Sigmoid colon (tissue), 4 donors: ENCODE results near the gene ADSS1.
A peak's percentile ranks its signal among the peaks of the same experiment; 100 is the strongest.

Experiments
- CTCF ChIP-seq, 4 experiments: fragments of 450-650 bp in 3 of 4; fragments of 200-600 bp in 1 of 4; IDR thresholded peaks; one replicate each; pipeline ENCODE4 v1.5.1; 2016 to 2019; ENCODE audit warnings: antibody characterized with exemption in 4 of 4, mild to moderate bottlenecking in 3 of 4, moderate library complexity in 2 of 4
- EP300 ChIP-seq, 4 donors: sonication (generic); formaldehyde crosslinking; IDR thresholded peaks; one replicate each; pipeline ENCODE4 v1.6.1; 2017; ENCODE audit warnings: antibody characterized with exemption in 4 of 4
- POLR2A ChIP-seq, 2 donors: fragments of 450-650 bp; IDR thresholded peaks; one replicate each; pipeline ENCODE4 v1.6.1; 2016; ENCODE audit warnings: antibody characterized with exemption in 2 of 2, mild to moderate bottlenecking in 2 of 2, moderate library complexity in 2 of 2
- POLR2AphosphoS5 ChIP-seq, 4 donors: sonication (generic); formaldehyde crosslinking; IDR thresholded peaks; one replicate each; pipeline ENCODE4 v1.6.1; 2017; ENCODE audit warnings: antibody characterized with exemption in 4 of 4

- peak; percentile 94 to 99 (median 98) for TF ChIP-seq CTCF (IDR thresholded peaks at IDR 0.05)
- peak in 1 of 4 donors; percentile 21 for TF ChIP-seq POLR2AphosphoS5 (IDR thresholded peaks at IDR 0.05)
- TF ChIP-seq POLR2A (IDR thresholded peaks at IDR 0.05): no peak
- no peak for TF ChIP-seq EP300 (IDR thresholded peaks at IDR 0.05)
Observed at GRCh38 chr14:104708606-104709268, 15.3 kb upstream of the ADSS1 start.
